ENCODE measurements around the gene STARD13.
A peak's percentile ranks its signal among the peaks of the same experiment; 100 is the strongest.
"Not testable (repeated sequence)": the region's sequence is repeated elsewhere in the genome, so short reads cannot be mapped to it uniquely, and the experiment has no call there.

Gene STARD13

DNA sequence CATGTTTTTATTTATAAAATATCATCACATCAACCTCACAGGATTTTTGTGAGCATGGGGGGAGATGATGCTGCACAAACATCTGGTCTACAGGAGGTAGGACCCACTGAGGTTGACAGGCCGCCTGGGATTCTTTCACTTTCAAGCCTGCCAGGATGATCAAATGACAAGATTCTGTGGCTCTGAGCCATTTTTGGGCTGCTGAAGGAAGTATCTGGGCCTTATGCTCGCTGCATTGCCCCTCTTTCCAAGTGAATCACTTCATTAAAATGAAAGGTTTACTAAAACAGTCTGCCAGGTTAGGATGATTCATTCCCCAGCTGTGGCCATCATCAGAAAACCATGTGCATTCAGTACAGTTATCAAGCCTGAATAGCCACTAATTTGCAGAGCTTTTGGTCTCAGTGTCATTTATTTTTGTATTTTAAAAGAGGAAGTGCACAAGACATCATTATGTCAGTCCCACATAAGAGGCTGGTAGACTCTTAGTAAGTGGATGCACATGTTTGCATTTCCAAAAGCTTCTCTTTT, 34.4 kb downstream of the STARD13 start:
- DNase-seq (ENCODE audit: low read depth): peak; percentile 91

DNA sequence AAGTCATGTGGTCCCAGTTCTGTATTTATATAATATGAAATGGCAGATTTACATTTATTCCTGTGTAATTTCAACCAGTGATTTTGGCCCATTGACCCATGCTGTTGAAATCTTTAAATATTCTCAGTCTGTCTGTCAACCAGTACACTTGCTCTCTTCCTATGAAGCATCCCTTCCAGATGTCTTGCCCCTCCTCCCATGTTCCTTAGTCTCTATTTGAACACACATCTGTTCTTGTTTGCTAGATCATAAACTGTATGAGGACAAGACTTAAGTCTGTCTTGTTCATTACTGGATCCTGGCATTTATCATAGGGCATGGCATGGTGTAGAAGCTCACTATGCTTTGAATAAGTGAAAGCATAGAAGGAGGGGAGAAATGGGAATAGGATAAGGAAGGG, 34.9 kb downstream of the STARD13 start:
- DNase-seq (ENCODE audit: low read depth): no peak

DNA sequence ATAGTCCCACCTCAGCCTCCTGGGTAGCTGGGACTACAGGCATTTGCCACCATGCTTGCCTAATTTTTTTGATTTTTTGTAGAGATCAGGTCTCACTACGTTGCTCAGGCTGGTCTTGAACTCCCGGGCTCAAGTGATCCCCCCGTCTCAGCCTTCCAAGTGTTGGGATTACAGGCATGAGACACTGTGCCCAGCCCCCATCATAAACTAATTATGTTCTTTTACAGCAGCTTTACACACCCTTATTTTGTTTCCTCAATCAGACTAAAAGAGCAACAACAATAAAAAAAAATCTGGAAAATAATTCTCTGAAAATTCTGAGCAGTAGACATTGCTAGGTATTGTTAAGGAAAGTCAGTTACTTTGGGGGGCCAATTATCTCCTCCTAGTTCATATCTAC, 35.7 kb downstream of the STARD13 start:
- no peak for DNase-seq (ENCODE audit: low read depth)

DNA sequence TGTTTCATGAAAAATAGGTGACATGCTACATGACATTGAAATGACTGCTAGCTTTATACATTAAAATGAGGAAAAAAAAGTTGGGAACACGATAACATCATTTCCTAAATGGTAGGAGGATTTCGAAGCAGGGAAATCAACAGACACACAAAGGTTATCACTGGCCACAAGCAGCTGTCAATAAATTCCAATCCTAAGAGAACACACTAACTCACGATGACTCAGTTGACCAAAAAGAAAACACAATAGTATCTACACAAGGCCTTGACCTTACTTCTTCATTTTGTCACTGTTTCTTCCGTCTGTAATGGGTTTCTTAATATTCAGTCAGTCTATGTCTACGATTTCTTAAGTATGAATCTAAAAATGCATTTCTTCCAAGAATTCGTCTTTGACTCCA, 36.5 kb downstream of the STARD13 start:
- peak; percentile 79 for DNase-seq (ENCODE audit: low read depth)

DNA sequence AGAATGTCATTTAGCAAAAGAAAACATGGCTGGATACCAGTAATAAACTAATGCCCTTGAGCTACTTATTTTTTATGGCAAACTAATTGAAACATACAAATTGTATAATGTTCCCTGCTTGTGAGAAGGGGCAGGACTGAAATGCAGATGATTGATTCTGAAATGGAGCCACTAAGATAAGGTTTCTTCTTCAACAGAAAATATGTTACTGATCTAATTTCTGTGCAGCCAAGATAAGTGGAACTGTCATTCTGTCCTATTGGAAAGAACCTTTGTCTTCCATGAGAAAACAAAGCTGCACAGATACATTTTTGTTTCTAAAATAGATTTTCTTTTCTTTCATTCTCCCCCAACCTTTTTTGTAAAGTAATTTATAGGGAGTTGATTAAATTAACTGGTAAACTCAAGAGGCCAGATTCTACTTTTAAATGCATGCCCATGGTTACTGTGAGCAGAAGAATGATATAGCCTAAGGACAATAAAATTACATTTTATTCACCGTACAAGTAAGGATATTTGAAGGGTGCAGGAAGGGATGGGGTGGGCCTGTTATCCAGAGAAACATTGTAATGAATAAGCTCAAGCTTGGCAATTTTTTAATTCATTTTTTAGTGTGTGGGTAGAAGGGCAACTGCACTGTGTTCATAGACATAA, 39.9 kb downstream of the STARD13 start:
- DNase-seq (ENCODE audit: low read depth): no peak

DNA sequence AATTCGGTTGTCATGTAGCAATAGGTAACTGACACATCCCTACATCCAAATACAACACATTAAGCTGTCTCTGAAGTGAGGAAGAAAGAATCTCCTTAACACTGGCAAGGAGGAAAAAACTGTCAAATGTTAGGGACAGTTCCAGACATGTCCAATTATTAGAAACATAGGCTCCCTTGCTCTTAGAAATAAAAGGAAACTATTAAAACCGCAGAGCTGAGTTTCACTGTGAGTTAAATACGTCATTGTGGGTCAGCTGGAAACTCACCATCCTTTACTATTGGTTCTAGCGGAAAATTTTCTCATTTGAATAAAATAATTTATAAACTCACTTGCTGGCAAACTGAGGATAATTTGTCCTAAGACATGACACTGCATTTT, 40.7 kb downstream of the STARD13 start:
- DNase-seq (ENCODE audit: low read depth): no peak

DNA sequence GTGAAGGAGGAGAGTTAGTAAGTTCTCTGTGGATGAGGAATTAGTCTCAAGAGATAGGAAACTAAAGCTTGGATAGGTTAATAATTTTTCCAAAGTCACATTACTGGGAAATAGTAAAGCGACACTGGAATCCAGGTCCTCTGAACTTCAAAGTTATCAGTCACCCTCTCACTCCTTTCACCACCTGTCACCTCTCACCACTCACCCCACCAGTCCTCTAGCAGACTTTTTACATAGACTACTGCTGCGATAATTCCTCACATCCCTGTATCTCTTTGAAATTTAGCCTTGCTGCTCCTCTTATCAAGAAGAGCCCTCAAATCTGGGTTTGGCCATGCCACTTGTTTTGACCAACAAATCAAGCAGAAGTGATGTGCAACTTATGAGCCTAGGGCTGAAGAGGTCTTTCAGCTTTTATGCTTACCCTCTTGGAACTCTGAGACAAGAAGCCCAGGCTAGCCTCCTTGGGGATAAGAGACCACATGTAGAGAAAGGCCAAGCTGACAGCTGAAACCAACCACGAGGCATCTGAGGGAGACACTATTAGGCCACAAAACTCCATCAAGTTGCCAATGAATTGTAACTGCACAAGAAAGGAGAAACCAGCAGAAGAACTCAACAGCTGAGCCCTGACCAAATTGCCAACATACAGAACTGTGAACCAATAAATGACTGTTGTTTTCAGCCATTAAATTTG, 41.2 kb downstream of the STARD13 start:
- no peak for DNase-seq (ENCODE audit: low read depth)

DNA sequence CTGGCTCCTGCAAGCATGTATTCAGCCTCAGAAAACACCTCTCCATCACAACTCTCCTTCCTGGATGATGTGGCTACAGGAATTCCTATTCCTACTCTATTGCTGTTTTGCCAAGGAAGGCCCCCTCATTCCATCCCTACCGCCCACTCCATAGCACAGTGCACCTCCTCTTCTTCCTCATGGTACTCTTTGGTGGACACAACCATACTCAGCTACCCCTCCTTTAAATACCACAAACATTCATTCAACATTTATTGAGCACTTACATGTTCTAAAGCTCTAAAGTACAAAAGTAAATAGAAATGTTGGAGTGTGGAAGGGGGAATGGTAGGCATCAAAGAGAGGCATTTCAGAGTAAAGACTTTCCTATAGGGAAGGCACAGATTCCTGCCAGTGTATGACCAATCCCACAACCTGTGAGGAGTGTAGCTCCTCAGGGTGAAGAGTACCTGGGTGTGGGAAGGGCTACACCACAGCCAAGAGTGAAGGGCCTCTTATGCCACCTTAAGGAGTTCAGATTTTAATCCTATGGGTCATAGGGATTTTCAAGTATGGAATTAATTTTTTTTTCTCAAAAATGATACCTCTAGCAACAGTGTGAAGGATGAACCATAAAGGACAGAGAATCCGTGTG, 42.5 kb downstream of the STARD13 start:
- DNase-seq (ENCODE audit: low read depth): no peak

DNA sequence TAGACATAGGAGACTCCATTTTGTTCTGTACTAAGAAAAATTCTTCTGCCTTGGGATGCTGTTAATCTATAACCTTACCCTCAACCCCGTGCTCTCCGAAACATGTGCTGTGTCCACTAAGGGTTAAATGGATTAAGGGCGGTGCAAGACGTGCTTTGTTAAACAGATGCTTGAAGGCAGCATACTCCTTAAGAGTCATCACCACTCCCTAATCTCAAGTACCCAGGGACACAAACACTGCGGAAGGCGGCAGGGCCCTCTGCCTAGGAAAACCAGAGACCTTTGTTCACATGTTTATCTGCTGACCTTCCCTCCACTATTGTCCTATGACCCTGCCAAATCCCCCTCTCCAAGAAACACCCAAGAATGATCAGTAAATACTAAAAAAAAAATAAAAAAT, 43.2 kb downstream of the STARD13 start:
- not testable (repeated sequence) for DNase-seq (ENCODE audit: low read depth)

DNA sequence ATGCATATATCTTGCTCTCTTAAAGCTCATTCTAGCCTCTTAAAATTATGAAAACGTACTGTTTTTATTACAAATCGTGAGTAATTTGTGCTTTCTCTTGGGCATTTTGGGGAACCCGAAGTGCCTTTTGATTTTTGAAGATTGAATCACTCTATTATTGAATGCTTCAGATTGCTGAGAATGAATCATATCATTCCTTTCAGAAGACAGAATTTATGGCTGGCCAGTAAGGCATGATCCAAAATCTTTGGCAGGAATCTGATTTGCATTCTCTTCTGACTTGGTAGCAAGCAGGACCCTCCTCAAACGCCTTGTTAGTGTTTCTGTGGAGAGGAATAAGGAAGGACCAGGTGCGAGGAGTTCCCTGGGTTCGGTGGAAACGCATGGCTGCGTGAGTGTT, 49.5 kb downstream of the STARD13 start:
- no peak for DNase-seq (ENCODE audit: low read depth)

DNA sequence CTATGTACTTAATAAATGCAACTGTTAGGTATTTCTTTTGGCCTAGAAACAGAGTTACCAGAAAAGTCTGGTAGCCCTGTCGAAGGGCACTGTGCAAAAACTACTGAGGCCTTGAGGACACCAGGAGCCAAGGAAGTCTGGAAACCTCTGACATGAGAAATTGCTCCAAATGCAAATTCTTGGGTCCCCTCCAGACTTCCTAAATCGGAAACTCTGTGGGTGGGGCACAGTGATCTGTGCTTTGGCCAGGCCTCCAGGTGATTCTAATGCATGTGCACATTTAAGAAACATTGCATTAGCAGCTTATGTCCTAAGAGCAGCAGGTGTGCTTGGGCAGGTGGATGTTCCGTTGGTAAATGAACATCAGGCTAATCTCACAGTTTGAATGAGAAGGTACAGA, 50.0 kb downstream of the STARD13 start:
- no peak for DNase-seq (ENCODE audit: low read depth)

DNA sequence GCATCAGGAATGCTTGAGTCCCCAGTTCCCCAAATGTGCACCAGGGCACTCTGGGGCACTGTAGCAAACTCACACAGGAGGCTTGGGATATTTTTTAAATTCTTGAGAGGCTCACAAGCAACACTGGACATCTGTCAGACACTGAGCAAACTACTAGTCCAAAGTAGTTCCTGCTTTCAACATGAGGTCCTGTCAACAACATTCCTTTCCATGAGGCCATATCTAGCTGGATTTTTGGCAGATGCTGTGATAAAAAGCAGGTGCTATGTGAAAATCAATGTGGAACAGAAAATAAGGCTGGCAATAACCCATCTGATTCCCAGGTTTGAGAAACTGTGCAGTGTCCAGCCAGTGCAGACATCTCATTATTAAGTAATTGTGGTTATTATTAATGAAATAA, 50.5 kb downstream of the STARD13 start:
- no peak for DNase-seq (ENCODE audit: low read depth)

DNA sequence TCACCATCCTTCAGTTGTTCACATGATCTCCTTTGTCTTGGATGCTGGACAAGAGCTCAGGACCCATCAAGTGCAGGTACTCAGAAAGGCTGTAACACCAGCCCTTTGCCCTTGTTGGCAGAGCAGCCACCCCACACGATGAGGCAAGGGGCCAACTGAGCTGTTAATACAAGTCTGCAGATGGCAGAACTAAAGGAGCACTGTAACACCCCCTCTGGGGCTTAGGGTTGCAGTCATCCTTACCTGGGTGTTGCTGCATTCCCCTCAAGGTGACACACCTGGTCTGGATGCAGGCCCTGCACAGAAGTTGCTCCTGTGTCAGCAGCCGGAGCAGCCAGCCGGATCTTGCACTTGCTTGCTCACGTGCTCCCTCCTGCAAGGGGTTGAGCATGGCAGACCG, 52.0 kb downstream of the STARD13 start:
- DNase-seq (ENCODE audit: low read depth): no peak

DNA sequence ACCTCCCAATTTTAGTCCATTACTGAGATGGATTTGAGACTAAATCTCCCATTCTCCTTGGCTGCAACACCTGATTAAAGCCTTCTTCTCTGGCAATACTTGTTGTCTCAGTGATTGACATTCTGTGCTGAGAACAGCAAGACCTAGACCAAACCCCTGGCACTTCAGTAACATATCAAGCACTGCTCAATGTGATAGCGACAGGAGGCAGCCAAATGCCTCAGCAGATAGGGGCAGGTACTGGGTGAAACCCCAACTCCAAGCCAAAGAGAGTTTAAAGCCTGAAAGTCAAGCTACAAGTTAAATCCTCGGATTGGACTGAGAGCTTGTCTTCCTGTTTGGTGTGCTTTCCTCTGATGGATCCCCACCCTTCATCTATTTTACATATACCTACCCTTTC, 52.7 kb downstream of the STARD13 start:
- DNase-seq (ENCODE audit: low read depth): no peak

DNA sequence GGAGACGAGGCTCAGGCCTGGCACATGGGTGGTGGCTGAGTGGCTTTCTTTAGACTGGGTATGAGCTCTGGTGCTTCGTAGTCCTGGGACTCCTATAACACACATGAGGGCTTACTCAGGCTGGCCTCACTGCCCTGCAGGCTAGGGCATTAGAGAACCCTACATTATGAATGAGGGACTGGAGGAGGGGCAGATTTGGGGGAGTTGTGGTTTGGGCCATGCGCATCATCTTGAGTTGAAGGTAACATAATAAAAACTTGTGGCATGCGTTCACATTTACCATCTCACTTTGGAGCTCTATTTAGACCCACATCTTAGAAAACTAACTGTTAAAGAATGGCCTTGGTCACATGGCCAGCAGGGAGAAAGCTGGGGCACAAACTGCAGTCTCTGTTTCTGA, 54.2 kb downstream of the STARD13 start:
- DNase-seq (ENCODE audit: low read depth): no peak

DNA sequence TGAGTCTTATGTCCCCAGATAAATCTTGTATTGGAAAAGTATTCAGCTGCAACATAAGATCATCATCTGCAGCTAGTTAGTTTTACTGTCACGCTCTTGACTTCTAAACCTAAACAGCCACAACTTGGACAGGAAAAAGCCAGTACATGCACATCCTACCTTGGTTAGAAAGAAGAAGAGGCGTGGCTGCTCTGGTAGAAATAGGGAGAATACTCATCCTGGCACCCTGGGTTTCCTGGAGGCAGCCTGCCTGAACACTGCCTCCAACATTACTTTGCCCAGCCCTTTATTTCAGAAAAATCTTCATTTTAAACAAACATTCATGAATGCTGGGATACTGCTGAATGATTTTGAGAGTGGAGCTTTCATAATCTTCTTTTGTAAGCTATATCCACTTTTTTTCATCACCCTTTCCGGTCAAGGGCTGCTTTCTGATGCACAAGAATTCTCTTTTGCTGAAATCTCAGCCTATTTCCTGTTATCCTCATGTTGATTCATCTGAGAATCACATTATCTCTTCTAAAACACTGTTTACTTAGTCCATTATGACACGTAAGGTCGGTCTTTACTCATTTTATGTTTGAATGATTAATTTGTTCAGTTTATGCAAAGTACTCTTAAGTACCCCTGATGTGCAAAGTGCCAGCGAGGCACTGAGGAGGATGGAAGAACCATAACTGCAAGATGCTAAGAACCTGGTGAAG, 55.2 kb downstream of the STARD13 start:
- no peak for DNase-seq (ENCODE audit: low read depth)

DNA sequence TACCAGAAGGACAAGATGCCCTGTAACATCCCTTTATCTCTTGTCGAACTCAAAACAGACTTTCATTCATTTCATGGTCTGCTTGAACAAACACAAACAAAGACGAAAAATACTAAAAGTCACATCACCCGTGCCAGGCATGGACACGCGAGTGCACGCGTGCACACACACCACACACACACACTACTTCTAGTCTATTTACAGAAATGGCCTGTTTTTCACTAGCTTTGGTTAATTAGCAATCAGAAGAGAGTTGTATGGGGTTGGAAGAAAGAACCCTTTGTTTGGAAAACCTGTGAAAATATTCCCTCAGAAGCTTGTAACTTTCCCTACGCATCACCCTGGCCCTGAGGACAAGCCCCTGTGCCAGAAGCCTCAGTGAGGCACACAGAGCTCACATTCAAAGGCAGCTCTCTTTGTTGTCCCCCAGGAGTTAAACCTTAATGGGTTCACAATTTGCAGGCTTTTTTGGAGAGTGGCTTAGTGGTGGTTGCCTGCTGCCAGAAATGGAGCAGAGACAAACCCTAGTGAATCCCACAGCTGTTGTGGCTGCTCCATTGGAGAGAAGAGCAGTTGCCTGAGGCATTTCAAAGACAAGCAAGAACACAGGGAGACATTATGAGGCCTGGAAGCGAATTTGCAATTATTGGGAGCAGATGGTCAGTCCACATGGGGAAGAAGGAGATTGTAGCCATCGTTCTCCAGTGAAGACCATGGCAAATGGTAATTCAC, 55.9 kb downstream of the STARD13 start:
- DNase-seq (ENCODE audit: low read depth): no peak

DNA sequence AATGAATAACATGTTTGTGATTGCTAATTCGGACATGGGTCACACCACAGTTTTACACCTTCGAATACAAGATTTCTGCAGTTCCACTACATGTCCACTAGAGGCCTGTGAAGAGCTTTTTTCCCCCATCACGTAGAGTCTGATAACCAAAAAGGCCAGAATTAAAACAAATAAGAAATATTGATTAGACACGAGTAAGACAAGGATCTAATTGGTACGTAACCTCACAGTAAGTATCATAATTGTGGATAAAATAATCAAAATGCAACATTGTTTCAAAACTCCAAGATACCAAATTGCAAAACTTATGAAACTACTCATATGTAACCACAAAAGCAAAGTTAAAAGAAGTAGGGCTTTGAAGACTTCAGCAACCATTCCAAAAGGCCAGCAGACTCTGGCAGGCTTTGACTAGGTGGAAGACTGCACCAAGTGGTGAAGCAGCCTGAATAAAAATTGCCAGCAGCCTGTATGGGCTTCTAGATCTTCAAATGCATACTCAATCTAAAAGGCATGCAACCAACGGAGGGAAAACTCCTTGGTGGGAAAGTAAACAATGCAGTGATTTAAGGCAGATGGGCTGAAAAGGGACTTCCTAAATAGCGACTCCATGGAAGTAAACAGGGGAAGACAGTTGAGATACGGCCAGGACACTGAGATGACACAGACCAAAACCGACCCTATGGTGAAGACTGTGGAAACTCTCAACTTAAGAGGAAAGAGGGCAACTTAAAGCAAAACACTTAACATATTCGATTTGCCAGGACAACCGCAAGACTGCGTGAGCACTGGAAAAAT, 56.7 kb downstream of the STARD13 start:
- DNase-seq (ENCODE audit: low read depth): no peak

DNA sequence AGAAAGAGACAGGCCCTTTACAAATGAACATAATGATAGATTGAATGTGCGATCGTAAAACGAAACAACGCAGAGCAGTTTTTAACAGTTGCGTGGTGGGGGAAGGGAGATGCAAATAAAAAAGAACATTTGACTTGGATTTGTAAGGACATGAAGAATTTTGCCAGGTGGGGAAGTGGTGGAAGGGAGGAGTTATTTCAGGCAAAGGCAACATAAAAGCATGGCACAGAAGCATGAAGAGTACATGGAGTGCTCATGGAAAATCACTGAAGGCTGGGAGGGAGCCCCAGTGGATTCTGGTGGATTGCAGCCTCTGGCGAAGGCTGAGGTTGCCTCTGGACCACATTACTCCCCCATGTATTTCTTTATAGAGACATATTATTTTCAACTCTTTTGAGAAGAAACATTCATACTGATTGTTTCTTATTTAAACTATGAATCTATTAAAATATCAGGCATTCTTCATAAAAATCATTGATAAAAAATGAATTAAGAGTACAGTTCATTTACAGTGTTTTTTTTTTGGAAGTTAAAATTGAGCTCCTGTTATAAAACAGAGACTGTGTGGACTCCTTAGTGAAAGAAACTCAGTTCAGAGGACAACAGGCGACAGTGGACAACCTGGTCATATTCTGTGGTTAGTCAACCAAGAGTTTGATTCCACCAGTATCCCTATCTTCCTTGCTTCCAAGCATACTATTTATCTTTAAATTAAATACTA, 57.5 kb downstream of the STARD13 start:
- DNase-seq (ENCODE audit: low read depth): no peak

DNA sequence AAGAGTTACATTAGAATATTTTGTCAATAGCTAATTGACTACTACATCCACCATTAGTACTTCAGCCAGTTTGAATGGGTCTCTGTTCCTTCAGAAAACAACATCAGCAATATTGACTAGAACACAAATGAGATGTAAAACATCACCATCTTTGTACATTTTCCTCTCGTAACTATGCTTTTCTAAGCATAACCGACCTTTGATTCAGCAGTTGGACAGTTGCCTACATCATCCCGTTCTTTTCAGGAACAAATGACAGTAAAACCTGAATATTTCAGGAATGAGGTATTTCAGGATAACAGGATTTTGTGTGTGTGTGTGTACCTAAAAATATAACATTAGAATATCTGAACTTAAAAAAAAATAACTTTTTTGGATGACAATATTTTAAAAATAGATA, 60.9 kb downstream of the STARD13 start:
- DNase-seq (ENCODE audit: low read depth): no peak

DNA sequence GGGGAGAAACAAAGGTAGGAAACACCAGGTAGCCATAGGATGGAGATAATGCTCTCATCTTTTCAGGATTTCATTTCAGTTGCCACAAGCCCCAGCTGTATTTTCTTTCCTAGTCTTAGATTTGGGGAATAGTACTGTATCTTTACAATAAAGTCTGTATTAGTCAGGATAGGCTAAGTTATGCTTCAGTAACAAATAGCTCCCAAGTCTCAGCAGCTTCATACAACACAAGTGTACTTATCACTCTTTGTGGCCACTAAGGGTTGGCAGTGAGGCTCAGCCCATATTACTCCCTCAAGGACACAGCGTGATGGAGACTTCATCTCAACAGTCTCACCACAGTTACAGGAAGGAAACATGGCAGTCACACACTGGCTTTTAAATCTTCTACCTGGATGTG, 61.4 kb downstream of the STARD13 start:
- no peak for DNase-seq (ENCODE audit: low read depth)
